Neuron (in vitro differentiated cells): ENCODE measurements around the gene RASSF7.

Experiments used
- H2AFZ ChIP-seq: one replicate; pipeline ENCODE4 v1.6.1; 2013; ENCODE audit warnings: low read depth, mild to moderate bottlenecking, inconsistent platforms, low read length, moderate library complexity
- H3K27me3 ChIP-seq: one replicate; pipeline ENCODE4 v1.6.1; 2013; ENCODE audit warnings: low read length; ENCODE audit not compliant: insufficient read depth
- H3K36me3 ChIP-seq: one replicate; pipeline ENCODE4 v1.6.1; 2013; ENCODE audit warnings: low read length; ENCODE audit not compliant: insufficient read depth
- H3K4me1 ChIP-seq: one replicate; pipeline ENCODE4 v1.6.1; 2013; ENCODE audit warnings: low read length; ENCODE audit not compliant: insufficient read depth
- H3K4me3 ChIP-seq: 2 replicates; pipeline ENCODE4 v1.5.1; 2013; ENCODE audit warnings: mild to moderate bottlenecking, low read length, moderate library complexity
- H3K9me3 ChIP-seq: one replicate; pipeline ENCODE4 v1.6.1; 2013; ENCODE audit warnings: low read length

Gene RASSF7

GRCh38 chr11:536841-537621, 23.7 kb upstream of the RASSF7 start, which contains the start of gene LRRC56:
LRRC56 (plus strand) TSS chr11:537527; CDS start chr11:540685, 3,158 bp downstream.
- no peaks in the 10 kb centered on the region for H3K9me3 ChIP-seq
- H3K27me3 ChIP-seq, result no peaks in the 10 kb centered on the region
- peak within 1 kb of the TSS; percentile 91 for H3K4me3 ChIP-seq
- H2AFZ ChIP-seq, result no peak within 1 kb of the TSS
- H3K4me1 ChIP-seq, result peaks cover 24% of the 10 kb centered on the region
- peaks cover 18% of the 10 kb centered on the region for H3K36me3 ChIP-seq

GRCh38 chr11:537622-538430, 22.9 kb upstream of the RASSF7 start:
- no peaks in the 10 kb centered on the region for H3K27me3 ChIP-seq
- H3K4me3 ChIP-seq, result peak overlapping the region; percentile 13
- H3K9me3 ChIP-seq, result no peaks in the 10 kb centered on the region
- no peak overlapping the region for H2AFZ ChIP-seq
- H3K36me3 ChIP-seq, result peaks cover 10% of the 10 kb centered on the region
- H3K4me1 ChIP-seq, result peaks cover 24% of the 10 kb centered on the region

- Histone ChIP-seq H3K27me3 (no peaks in the 10 kb centered on the region), H3K4me1 (peaks cover 24% of the 10 kb centered on the region), H3K36me3 (peaks cover 3% of the 10 kb centered on the region), H3K9me3 (no peaks in the 10 kb centered on the region), H3K4me3 (no peak overlapping the region), H2AFZ (no peak overlapping the region)
Observed at GRCh38 chr11:538431-539051, 22.2 kb upstream of the RASSF7 start.

GRCh38 chr11:539971-540481, 20.7 kb upstream of the RASSF7 start:
- H3K27me3 ChIP-seq, result no peaks in the 10 kb centered on the region

GRCh38 chr11:540583-541432, 20.0 kb upstream of the RASSF7 start:
- Histone ChIP-seq H3K4me1 (peaks cover 16% of the 10 kb centered on the region), H3K36me3 (no peaks in the 10 kb centered on the region), H3K27me3 (no peaks in the 10 kb centered on the region), H3K4me3 (no peak overlapping the region), H3K9me3 (no peaks in the 10 kb centered on the region), H2AFZ (no peak overlapping the region)

More at GRCh38 chr11:539971-540481, 20.7 kb upstream of the RASSF7 start:
- no peaks in the 10 kb centered on the region for H3K36me3 ChIP-seq
- no peak overlapping the region for H3K4me3 ChIP-seq
- H3K4me1 ChIP-seq, result peaks cover 16% of the 10 kb centered on the region
- H3K9me3 ChIP-seq, result no peaks in the 10 kb centered on the region
- no peak overlapping the region for H2AFZ ChIP-seq

- peaks cover 16% of the 10 kb centered on the region for H3K4me1 ChIP-seq
- no peaks in the 10 kb centered on the region for H3K36me3 ChIP-seq
- no peak overlapping the region for H3K4me3 ChIP-seq
Observed at GRCh38 chr11:541433-541885, 19.3 kb upstream of the RASSF7 start.

GRCh38 chr11:544817-545166, 16.0 kb upstream of the RASSF7 start:
- Histone ChIP-seq H3K4me3 (no peak overlapping the region), H3K9me3 (no peaks in the 10 kb centered on the region), H3K36me3 (no peaks in the 10 kb centered on the region), H3K4me1 (peaks cover 6% of the 10 kb centered on the region), H3K27me3 (no peaks in the 10 kb centered on the region), H2AFZ (no peak overlapping the region)

More at GRCh38 chr11:541433-541885, 19.3 kb upstream of the RASSF7 start:
- H3K27me3 ChIP-seq, result no peaks in the 10 kb centered on the region
- no peaks in the 10 kb centered on the region for H3K9me3 ChIP-seq
- no peak overlapping the region for H2AFZ ChIP-seq

- Histone ChIP-seq H3K27me3 (no peaks in the 10 kb centered on the region), H3K9me3 (no peaks in the 10 kb centered on the region), H2AFZ (no peak overlapping the region), H3K4me3 (no peak overlapping the region), H3K36me3 (no peaks in the 10 kb centered on the region), H3K4me1 (peaks cover 6% of the 10 kb centered on the region)
Observed at GRCh38 chr11:545171-545570, 15.6 kb upstream of the RASSF7 start.

GRCh38 chr11:548700-549603, 11.8 kb upstream of the RASSF7 start:
- no peaks in the 10 kb centered on the region for H3K9me3 ChIP-seq
- H3K4me1 ChIP-seq, result peaks cover 3% of the 10 kb centered on the region
- no peak overlapping the region for H3K4me3 ChIP-seq

GRCh38 chr11:550021-550745, 10.6 kb upstream of the RASSF7 start:
- Histone ChIP-seq H3K36me3 (no peaks in the 10 kb centered on the region), H3K4me1 (peaks cover 9% of the 10 kb centered on the region), H2AFZ (no peak overlapping the region), H3K27me3 (no peaks in the 10 kb centered on the region), H3K9me3 (no peaks in the 10 kb centered on the region), H3K4me3 (no peak overlapping the region)

More at GRCh38 chr11:548700-549603, 11.8 kb upstream of the RASSF7 start:
- Histone ChIP-seq H2AFZ (no peak overlapping the region), H3K27me3 (no peaks in the 10 kb centered on the region), H3K36me3 (no peaks in the 10 kb centered on the region)

- H3K4me3 ChIP-seq, result no peak overlapping the region
- H3K4me1 ChIP-seq, result peaks cover 11% of the 10 kb centered on the region
- H3K9me3 ChIP-seq, result no peaks in the 10 kb centered on the region
- H2AFZ ChIP-seq, result no peak overlapping the region
- no peaks in the 10 kb centered on the region for H3K36me3 ChIP-seq
- H3K27me3 ChIP-seq, result peaks cover 2% of the 10 kb centered on the region
Observed at GRCh38 chr11:550746-551085, 10.1 kb upstream of the RASSF7 start.
